A172 (cell line): Measurements from ENCODE around the gene ANXA2R. TPM values are rescaled to one million over a fixed set of nuclear protein-coding genes. Genes with fewer than 3 reads are reported as not detected.
A peak's percentile ranks its signal among the peaks of the same experiment; 100 is the strongest.
"Not testable (repeated sequence)": the region's sequence is repeated elsewhere in the genome, so short reads cannot be mapped to it uniquely, and the experiment has no call there.

Source experiments
- DNase-seq: peaks from one replicate; pipeline ENCODE4 v3.0.0-alpha.2; 2015; ENCODE audit warnings: low spot score
- total RNA-seq: library from RNA; depleted of rRNA; stranded (reverse); fragments of >200 nt; shearing (Covaris generic); gene quantifications from 2 replicates; pipeline ENCODE4 v1.2.3, GENCODE V29; 2014

ANXA2R gene
- total RNA-seq, 1 experiment from 2014 or later = 9.4 TPM

DNA sequence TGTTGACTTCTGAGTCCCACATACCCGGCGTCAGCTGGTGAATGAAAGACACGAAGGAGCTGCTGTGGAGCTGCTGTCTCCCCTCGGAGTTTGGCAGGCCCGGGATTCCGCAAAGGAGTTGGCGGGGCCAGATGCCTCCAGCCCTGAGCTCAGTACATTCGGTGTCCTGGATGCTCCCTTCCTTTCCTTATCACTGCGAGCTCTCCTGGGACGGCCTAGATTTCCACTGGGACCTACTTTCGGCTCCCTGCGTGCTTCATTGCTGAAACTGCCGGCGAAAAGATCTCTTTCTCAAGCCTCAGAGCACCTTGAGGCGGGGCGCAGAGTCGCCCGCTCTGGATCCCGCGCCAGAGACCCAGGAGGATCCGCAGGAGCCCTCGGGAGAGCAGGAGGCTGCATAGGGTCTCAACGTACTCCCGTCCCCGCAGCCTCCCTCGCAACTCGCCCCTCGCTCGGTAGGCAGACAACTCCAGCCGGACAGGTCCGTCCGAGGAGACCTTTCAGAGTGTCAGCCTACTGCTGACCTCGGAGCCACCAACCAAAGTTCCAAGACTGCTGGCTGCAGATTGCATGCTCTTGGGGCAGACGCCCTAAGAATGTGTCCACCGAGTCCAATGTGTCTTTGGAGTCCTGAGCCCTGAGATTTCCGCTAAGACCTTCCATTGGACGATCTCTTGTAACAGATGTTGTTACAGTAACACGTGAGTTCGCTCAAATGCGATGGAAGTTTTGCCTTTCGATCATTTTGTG, 6.1 kb downstream of the ANXA2R start:
- DNase-seq = no peak

- DNase-seq = no peak
Observed at GRCh38 chr5:43027054-43027785, 12.9 kb downstream of the ANXA2R start.

GRCh38 chr5:43025184-43025950, 14.8 kb downstream of the ANXA2R start:
- DNase-seq = not testable (repeated sequence)

GRCh38 chr5:43024217-43024616, 15.9 kb downstream of the ANXA2R start:
- no peak for DNase-seq

DNA sequence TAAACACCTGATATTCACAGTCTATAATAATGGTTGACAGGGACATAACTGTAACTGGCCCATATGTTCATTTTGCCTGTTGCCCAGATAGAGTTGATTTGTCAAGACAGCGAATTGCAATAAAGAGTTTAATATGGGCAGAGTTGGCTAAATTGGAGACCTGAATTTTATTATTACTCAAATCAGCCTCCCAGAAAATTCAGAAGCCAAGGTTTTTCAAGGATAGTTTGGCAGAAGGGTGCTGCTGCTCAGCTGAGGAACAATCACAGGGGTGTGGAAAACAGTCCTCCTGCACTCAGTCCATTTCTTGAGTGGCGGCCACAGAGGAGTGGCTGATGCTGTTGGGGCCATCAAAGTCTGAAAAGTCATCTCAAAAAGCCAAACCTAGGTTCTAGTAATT, 19.0 kb downstream of the ANXA2R start:
- DNase-seq = no peak

GRCh38 chr5:43020399-43020746, 19.7 kb downstream of the ANXA2R start:
- DNase-seq = peak; percentile 58

- DNase-seq = peak; percentile 83
Observed at GRCh38 chr5:43019614-43020398, 20.3 kb downstream of the ANXA2R start.

DNA sequence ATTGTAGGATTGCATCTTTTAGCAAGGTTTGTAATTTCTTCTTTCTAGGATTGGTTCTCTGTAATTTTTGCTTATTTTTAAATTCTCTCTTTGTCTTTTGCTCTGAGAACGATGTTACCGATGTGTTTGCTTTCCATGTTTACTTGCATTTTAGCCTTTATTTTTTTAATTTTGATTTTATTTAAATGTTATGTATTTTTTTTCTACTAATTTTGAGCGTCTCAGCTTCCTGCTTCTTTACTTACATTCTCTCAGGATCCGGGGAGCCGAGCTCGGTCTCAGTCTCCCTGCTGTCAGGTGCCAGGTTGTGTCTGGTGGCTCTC, 20.9 kb downstream of the ANXA2R start:
- no peak for DNase-seq

GRCh38 chr5:43017428-43017815, 22.7 kb downstream of the ANXA2R start:
- peak; percentile 62 for DNase-seq

GRCh38 chr5:43016217-43016779, 23.8 kb downstream of the ANXA2R start:
- DNase-seq = no peak

- no peak for DNase-seq
Observed at GRCh38 chr5:43014522-43014921, 25.6 kb downstream of the ANXA2R start.

GRCh38 chr5:43010935-43011315, 29.2 kb downstream of the ANXA2R start:
- no peak for DNase-seq

DNA sequence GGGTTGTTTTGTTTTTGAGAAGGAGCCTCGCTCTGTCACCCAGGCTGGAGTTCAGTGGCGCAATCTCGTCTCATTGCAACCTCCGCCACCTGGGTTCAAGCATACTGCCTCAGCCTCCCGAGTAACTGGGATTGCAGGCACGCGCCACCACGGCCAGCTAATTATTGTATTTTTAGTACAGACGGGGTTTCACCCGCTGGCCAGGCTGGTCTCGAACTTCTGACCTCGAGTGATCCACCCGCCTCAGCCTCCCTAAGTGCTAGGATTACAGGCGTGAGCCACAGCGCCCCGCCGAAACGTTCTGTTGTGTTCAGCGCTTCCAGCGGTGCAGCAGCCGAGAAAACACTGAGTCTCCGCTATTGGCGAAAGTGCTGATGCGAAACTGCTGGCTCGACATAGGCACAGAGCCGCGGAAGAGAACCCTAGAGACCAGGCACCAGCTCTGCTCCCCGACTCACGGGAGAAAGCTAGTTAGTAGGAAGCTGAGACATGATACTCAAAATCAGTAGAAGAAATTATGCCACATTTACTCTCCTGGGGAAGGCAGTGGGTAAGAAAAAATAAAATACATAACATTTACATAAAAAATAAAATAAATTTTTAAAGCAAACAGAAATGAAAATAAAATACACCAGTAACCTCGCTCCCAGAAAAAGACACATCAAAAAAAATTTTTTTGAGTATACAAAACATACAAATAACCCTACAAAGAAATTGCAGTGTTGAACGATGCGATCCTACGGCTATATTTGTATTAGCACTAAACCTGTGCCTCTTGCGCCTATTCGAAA, 31.6 kb downstream of the ANXA2R start:
- DNase-seq = peak; percentile 86

DNA sequence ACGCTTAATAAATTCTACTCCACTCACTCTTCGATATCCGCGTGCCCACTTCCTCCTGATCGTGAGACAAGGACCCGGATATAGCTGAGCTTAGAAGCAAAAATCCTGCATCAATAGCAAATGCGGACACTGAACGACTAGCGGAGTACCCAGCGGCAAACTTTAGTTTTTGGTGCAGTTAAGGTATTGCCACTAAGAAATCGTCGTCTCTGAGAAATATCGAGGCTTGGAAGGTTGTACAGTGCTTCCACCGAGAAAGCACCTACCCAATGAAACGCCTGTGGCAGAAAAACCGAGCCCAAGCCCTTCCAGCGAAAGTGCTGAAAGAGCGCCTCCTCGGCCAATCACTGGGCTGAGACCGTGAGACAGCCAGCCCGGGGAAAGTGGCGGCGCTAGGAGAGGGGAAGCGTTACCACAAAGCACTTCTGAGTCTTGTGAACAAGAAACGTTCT, 32.2 kb downstream of the ANXA2R start:
- peak; percentile 72 for DNase-seq

DNA sequence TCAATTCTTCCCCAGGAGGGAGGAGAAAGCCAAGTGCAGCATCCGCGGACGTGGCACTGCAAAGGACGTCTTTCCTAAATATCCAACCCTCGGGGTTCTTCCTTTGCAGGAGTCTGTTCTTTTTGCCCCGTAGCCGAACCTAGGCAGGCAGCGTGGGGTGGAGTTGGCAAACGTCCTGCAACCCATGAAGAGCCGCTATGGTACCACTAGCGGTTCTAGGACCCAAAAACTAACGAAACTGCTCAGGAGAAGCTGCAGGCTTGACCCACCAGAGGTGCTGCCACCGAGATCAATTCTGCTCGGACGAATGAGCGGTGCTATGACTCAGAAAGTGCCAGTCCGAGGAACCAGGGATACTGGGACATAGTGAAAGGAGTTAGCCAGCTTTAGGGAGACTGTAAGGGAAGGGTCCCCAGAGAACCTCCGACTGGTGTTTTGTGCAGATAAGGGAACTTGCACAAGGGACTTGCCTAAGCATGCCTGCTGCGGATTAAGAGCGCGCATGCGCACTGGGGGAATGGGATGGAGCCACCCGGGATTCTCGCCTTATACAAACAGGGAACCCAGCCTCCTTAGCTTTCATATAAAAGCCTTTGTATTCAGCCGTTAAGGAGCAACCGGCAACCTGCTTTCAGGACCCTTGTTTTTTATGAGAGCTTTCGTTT, 32.7 kb downstream of the ANXA2R start:
- DNase-seq = peak; percentile 87

DNA sequence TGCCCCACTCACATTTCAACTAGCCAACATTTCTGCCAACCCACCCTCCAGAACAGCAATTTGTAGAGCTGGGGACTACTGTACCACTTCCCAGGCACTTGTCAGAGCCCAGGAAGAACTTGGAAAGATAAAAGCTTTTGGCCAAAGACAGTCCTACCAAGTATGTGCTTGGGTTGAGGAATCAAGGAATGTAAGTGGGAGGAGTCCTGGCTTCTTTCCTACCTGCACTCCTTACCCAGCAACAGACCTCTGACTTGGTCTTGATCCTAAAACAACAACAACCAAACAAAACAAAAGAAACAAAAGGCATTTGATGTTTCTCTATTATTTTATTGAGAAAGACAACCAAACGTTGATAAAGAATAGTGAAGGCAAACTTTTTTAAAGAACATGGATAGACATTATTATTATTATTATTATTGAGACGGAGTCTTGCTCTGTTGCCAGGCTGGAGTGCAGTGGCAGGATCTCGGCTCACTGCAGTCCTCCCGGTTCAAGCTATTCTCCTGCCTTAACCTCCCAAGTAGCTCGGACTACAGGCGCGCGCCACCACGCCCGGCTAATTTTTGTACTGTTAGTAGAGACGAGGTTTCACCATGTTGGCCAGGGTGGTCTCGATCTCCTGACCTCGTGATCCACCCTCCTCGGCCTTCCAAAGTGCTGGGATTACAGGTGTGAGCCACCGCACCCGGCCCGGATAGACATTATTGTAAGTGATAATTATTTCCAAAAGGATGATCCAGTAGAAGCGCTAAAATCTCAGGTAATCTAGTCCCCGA, 33.5 kb downstream of the ANXA2R start:
- DNase-seq = no peak

GRCh38 chr5:43005031-43005430, 35.1 kb downstream of the ANXA2R start:
- no peak for DNase-seq

GRCh38 chr5:43001748-43002147, 38.4 kb downstream of the ANXA2R start:
- no peak for DNase-seq

DNA sequence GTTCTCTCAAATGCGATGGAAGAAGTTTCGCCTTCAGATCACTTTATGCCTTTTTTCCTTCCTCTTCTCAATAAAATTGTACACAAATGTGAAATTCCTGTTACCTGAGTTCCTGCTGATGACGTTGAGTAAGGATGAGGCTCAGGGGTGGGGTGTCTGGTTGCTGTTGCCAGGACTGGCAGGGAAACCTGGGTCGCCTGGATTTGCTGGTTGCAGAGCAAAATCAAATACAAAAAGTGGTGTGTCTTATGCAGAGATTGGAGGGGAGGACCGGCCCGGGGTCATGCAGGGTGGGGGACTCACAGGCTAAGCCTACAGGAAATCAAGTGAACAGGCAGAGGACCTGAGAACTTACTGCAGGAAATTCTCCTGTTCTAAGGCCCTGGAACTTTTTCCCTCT, 39.2 kb downstream of the ANXA2R start:
- no peak for DNase-seq
